Measurements from ENCODE around the gene SIPA1L3. TPM values are rescaled to one million over a fixed set of nuclear protein-coding genes. Genes with fewer than 3 reads are reported as not detected.

The SIPA1L3 gene
- polyA plus RNA-seq, 1 of the 3 experiments (the other 2 are of a cell fraction), result 11.6 TPM

DNA sequence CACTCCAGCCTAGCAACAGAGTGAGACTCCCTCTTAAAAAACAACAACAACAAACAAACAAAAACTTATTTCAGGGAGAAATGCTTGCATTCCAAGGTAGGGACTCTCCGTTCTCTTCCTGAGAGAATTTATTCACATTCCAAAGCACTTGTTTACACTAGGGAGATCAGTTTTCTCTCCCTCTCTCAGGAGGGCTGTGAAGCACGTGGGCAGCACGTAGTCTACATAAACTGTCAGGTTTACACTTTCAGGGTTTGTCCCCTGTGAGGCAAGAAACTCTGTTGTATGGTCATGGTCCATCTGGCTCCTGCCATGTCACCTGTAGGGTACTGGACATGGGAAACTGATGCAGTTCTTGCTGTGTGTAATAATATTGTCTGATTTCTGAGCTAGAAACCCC lies 32.2 kb upstream of the SIPA1L3 start:
- H3F3A ChIP-seq (replicated peaks; ENCODE audit: insufficient read depth), result no peaks in the 10 kb centered on the region
- H2AFZ ChIP-seq (ENCODE audit: low read depth), result no peak overlapping the region
- H3K9ac ChIP-seq, result no peak overlapping the region
- no peak overlapping the region for H3K27ac ChIP-seq (ENCODE audit: low read depth in 2 of 2, low read length in 1 of 2)
- no peaks in the 10 kb centered on the region for H4K20me1 ChIP-seq (ENCODE audit: insufficient read depth)
- DNase-seq, result no peak
- H3K4me2 ChIP-seq, result no peak overlapping the region
- no peaks in the 10 kb centered on the region for H3K9me2 ChIP-seq
- H3K27me3 ChIP-seq (ENCODE audit: insufficient read depth), result no peaks in the 10 kb centered on the region
- H3K79me2 ChIP-seq (ENCODE audit: insufficient read depth), result no peaks in the 10 kb centered on the region
- no peaks in the 10 kb centered on the region; the same call in 1 of the 2 replicates for H3K9me3 ChIP-seq
- ChIA-PET CTCF (no interaction called here), POLR2A (no interaction called here)
- 14% methylated on average over 3 of the region's 3 CpGs for WGBS (ENCODE audit: low lambda C conversion rate)
- no peaks in the 10 kb centered on the region for H3K36me3 ChIP-seq (replicated peaks in 1 of 2; ENCODE audit: control insufficient read depth in 1 of 2, insufficient read depth in 2 of 2, low read length in 1 of 2)
- TF ChIP-seq, protein P1, sequence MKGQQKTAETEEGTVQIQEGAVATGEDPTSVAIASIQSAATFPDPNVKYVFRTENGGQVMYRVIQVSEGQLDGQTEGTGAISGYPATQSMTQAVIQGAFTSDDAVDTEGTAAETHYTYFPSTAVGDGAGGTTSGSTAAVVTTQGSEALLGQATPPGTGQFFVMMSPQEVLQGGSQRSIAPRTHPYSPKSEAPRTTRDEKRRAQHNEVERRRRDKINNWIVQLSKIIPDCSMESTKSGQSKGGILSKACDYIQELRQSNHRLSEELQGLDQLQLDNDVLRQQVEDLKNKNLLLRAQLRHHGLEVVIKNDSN (IDR thresholded peaks at IDR 0.05; ENCODE audit: borderline replicate concordance, low read depth), result no peak
- TF ChIP-seq TAF1 (IDR thresholded peaks at IDR 0.05; ENCODE audit: borderline replicate concordance, low read depth, low read length) (no peak), NRF1 (IDR thresholded peaks at IDR 0.05; ENCODE audit: low read depth, low read length) (no peak)
- no peak overlapping the region for H3K4me3 ChIP-seq (ENCODE audit: low read depth in 2 of 2, low read length in 1 of 2)
- H3K4me1 ChIP-seq (ENCODE audit: control insufficient read depth in 1 of 2, insufficient read depth in 2 of 2, low read depth in 1 of 2, low read length in 1 of 2), result no peaks in the 10 kb centered on the region

DNA sequence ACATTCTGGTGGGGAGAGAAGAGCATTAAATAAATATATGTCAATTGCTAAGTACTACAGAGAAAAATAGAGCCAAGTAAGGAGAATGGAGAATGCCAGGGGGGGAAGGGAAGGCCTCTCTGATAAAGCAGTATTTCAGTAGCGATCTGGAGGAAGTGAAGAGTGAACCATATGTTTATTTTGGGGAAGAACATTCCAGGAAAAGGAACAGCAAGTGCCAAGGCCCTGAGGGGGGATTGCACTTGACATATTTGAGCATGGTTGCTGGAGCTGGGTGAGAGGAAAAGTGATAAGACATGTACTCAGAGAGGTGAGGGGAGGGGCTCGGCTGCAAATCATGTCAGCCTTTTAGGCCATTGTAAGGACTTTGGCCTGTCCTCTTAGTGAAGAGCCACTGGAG lies 31.0 kb upstream of the SIPA1L3 start:
- Histone ChIP-seq H3K27ac (ENCODE audit: low read depth in 2 of 2, low read length in 1 of 2) (no peak overlapping the region), H2AFZ (ENCODE audit: low read depth) (no peak overlapping the region), H3K4me2 (no peak overlapping the region), H3K27me3 (ENCODE audit: insufficient read depth) (no peaks in the 10 kb centered on the region), H4K20me1 (ENCODE audit: insufficient read depth) (no peaks in the 10 kb centered on the region), H3K4me1 (ENCODE audit: control insufficient read depth in 1 of 2, insufficient read depth in 2 of 2, low read depth in 1 of 2, low read length in 1 of 2) (no peaks in the 10 kb centered on the region), H3K36me3 (replicated peaks in 1 of 2; ENCODE audit: control insufficient read depth in 1 of 2, insufficient read depth in 2 of 2, low read length in 1 of 2) (no peaks in the 10 kb centered on the region), H3K9me2 (no peaks in the 10 kb centered on the region), H3F3A (replicated peaks; ENCODE audit: insufficient read depth) (no peaks in the 10 kb centered on the region), H3K79me2 (ENCODE audit: insufficient read depth) (no peaks in the 10 kb centered on the region), H3K9me3 (no peaks in the 10 kb centered on the region), H3K4me3 (ENCODE audit: low read depth in 2 of 2, low read length in 1 of 2) (no peak overlapping the region), H3K9ac (no peak overlapping the region)
- no peak for DNase-seq
- POLR2A ChIA-PET, result no interaction called here
- 5% methylated on average over 2 of the region's 2 CpGs for WGBS (ENCODE audit: low lambda C conversion rate)
- CTCF ChIA-PET, result no interaction called here
- no peak for TF ChIP-seq TCF12 (IDR thresholded peaks at IDR 0.05)
- TF ChIP-seq EZH2phosphoT487 (IDR thresholded peaks at IDR 0.05; ENCODE audit: borderline replicate concordance, low read depth), result no peak
- TF ChIP-seq JUND (IDR thresholded peaks at IDR 0.05), result no peak
- no peak for TF ChIP-seq RAD21 (IDR thresholded peaks at IDR 0.05; ENCODE audit: low read length)
- TF ChIP-seq, protein P2, sequence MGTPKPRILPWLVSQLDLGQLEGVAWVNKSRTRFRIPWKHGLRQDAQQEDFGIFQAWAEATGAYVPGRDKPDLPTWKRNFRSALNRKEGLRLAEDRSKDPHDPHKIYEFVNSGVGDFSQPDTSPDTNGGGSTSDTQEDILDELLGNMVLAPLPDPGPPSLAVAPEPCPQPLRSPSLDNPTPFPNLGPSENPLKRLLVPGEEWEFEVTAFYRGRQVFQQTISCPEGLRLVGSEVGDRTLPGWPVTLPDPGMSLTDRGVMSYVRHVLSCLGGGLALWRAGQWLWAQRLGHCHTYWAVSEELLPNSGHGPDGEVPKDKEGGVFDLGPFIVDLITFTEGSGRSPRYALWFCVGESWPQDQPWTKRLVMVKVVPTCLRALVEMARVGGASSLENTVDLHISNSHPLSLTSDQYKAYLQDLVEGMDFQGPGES (IDR thresholded peaks at IDR 0.05; ENCODE audit: low read depth, low read length), result no peak
- TF ChIP-seq MXI1 (IDR thresholded peaks at IDR 0.05; ENCODE audit: low read depth, low read length), result no peak
- TF ChIP-seq FOXJ3 (CRISPR knock-in tag; IDR thresholded peaks at IDR 0.05), result no peak
- no peak for TF ChIP-seq TAF1 (IDR thresholded peaks at IDR 0.05; ENCODE audit: borderline replicate concordance, low read depth, low read length)
- TF ChIP-seq, protein P3, sequence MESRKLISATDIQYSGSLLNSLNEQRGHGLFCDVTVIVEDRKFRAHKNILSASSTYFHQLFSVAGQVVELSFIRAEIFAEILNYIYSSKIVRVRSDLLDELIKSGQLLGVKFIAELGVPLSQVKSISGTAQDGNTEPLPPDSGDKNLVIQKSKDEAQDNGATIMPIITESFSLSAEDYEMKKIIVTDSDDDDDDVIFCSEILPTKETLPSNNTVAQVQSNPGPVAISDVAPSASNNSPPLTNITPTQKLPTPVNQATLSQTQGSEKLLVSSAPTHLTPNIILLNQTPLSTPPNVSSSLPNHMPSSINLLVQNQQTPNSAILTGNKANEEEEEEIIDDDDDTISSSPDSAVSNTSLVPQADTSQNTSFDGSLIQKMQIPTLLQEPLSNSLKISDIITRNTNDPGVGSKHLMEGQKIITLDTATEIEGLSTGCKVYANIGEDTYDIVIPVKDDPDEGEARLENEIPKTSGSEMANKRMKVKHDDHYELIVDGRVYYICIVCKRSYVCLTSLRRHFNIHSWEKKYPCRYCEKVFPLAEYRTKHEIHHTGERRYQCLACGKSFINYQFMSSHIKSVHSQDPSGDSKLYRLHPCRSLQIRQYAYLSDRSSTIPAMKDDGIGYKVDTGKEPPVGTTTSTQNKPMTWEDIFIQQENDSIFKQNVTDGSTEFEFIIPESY (IDR thresholded peaks at IDR 0.05; ENCODE audit: borderline replicate concordance, low read depth), result no peak
- TF ChIP-seq RFX5 (IDR thresholded peaks at IDR 0.05; ENCODE audit: low read length), result no peak
- TF ChIP-seq, protein P4, sequence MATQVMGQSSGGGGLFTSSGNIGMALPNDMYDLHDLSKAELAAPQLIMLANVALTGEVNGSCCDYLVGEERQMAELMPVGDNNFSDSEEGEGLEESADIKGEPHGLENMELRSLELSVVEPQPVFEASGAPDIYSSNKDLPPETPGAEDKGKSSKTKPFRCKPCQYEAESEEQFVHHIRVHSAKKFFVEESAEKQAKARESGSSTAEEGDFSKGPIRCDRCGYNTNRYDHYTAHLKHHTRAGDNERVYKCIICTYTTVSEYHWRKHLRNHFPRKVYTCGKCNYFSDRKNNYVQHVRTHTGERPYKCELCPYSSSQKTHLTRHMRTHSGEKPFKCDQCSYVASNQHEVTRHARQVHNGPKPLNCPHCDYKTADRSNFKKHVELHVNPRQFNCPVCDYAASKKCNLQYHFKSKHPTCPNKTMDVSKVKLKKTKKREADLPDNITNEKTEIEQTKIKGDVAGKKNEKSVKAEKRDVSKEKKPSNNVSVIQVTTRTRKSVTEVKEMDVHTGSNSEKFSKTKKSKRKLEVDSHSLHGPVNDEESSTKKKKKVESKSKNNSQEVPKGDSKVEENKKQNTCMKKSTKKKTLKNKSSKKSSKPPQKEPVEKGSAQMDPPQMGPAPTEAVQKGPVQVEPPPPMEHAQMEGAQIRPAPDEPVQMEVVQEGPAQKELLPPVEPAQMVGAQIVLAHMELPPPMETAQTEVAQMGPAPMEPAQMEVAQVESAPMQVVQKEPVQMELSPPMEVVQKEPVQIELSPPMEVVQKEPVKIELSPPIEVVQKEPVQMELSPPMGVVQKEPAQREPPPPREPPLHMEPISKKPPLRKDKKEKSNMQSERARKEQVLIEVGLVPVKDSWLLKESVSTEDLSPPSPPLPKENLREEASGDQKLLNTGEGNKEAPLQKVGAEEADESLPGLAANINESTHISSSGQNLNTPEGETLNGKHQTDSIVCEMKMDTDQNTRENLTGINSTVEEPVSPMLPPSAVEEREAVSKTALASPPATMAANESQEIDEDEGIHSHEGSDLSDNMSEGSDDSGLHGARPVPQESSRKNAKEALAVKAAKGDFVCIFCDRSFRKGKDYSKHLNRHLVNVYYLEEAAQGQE (IDR thresholded peaks at IDR 0.05; ENCODE audit: low read depth, low read length), result no peak
- TF ChIP-seq FOSL2 (IDR thresholded peaks at IDR 0.05; ENCODE audit: borderline replicate concordance, low read depth), result no peak
- no peak for TF ChIP-seq NRF1 (IDR thresholded peaks at IDR 0.05; ENCODE audit: low read depth, low read length)
- TF ChIP-seq, protein P5, sequence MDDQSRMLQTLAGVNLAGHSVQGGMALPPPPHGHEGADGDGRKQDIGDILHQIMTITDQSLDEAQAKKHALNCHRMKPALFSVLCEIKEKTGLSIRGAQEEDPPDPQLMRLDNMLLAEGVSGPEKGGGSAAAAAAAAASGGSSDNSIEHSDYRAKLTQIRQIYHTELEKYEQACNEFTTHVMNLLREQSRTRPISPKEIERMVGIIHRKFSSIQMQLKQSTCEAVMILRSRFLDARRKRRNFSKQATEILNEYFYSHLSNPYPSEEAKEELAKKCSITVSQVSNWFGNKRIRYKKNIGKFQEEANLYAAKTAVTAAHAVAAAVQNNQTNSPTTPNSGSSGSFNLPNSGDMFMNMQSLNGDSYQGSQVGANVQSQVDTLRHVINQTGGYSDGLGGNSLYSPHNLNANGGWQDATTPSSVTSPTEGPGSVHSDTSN (IDR thresholded peaks at IDR 0.05), result no peak

Measured in SK-N-SH (cell line).